Fibroblast of lung (primary cell): ENCODE results near the gene KRT3.

Source experiments
- CTCF ChIP-seq, 2 donors: IDR thresholded peaks in 1 of 2; conservative IDR thresholded peaks in 1 of 2; 1 replicate in 1 of 2; 2 replicates in 1 of 2; pipeline ENCODE4 v1.5.1; 2011 to 2012; ENCODE audit warnings: low read length in 2 of 2, control low read depth in 1 of 2, inconsistent platforms in 1 of 2, low read depth in 1 of 2, mild to moderate bottlenecking in 1 of 2
- EZH2 ChIP-seq: IDR thresholded peaks from 2 replicates; pipeline ENCODE4 v1.5.1; 2012; ENCODE audit warnings: low read length, control low read depth, mild to moderate bottlenecking; ENCODE audit errors: missing control alignments

GRCh38 chr12:52776435-52776834 is 19.5 kb downstream of the KRT3 start:
- TF ChIP-seq CTCF (conservative IDR thresholded peaks at IDR 0.05 in 1 of 2, IDR thresholded peaks at IDR 0.05 in 1 of 2; ENCODE audit: low read depth in 1 of 2, low read length in 2 of 2) (no peak), EZH2 (no peak)
